Measurements from ENCODE around the gene RBKS.

RBKS gene

GRCh38 chr2:27856386-27856785, 33.8 kb downstream of the RBKS start:
- Histone ChIP-seq H3K4me3 (IDR thresholded peaks at IDR 0.05; ENCODE audit: insufficient read depth, low read depth, low read length) (no peak overlapping the region), H3K9ac (no peak overlapping the region), H4K20me1 (ENCODE audit: insufficient read depth) (no peaks in the 10 kb centered on the region), H3K4me2 (no peak overlapping the region), H3K79me2 (ENCODE audit: insufficient read depth, low read depth) (no peaks in the 10 kb centered on the region), H2AFZ (ENCODE audit: low read depth) (no peak overlapping the region), H3K36me3 (ENCODE audit: insufficient read depth) (no peaks in the 10 kb centered on the region), H3K27ac (no peak overlapping the region), H3K4me1 (ENCODE audit: low read depth, poor library complexity, severe bottlenecking) (no peaks in the 10 kb centered on the region), H3K27me3 (ENCODE audit: insufficient read depth, low read depth) (no peaks in the 10 kb centered on the region)
- no peak for TF ChIP-seq CTCF (conservative IDR thresholded peaks at IDR 0.05; ENCODE audit: low read depth, low read length)

DNA sequence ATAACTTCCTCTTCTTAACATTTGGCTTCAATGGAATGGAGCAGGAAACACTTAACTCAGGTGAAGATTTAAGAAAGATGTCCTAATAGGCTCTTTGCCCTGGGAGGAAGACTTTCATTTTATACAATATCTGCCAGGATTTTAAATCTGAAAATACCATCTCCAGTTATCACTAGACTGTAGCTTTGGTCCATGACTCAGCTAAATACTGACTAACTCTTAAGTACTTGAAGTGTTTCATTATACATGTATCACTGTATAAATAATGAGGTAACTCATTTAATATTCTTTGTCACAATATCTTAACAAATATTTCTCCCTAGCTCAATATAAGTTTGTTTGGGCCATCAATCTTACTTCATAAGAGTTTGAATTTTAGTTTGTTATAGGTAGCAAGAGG, 34.7 kb downstream of the RBKS start:
- Histone ChIP-seq H3K36me3 (ENCODE audit: insufficient read depth) (no peaks in the 10 kb centered on the region), H4K20me1 (ENCODE audit: insufficient read depth) (no peaks in the 10 kb centered on the region), H3K9ac (no peak overlapping the region)

DNA sequence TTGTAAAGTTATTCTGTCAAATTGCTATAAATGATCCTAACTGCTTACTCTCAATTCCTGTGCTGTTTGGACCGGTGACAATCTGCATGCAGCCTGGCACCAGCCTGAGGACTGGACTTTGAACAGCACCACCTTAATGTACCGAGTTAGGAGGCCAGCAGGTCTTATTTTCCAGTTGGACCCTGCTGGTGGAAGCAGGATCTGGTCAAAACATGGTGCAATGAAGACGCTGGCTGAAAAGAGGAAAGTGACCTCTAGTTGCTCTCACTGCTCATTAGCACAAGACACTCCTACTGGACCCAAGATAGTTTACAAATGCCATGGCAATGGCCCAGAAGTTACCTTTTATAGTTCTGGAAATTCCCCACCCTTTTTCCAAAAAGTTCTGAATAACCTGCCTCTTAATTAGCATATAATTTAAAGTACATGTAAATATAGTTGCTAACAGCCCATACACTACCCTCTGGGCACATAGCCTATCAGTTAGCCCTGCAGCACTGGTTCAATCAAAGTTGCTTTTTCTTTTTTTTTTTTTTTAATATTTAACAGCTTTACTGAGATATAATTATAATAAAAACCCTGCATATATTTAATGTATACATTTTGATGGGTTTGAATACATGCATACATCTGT, 35.8 kb downstream of the RBKS start:
- TF ChIP-seq CTCF (conservative IDR thresholded peaks at IDR 0.05; ENCODE audit: low read depth, low read length) = no peak
- Histone ChIP-seq H4K20me1 (ENCODE audit: insufficient read depth) (no peaks in the 10 kb centered on the region), H3K27me3 (ENCODE audit: insufficient read depth, low read depth) (no peaks in the 10 kb centered on the region), H3K4me1 (ENCODE audit: low read depth, poor library complexity, severe bottlenecking) (peaks cover 9% of the 10 kb centered on the region), H3K36me3 (ENCODE audit: insufficient read depth) (no peaks in the 10 kb centered on the region), H3K27ac (no peak overlapping the region), H2AFZ (ENCODE audit: low read depth) (no peak overlapping the region), H3K9ac (no peak overlapping the region), H3K4me2 (no peak overlapping the region), H3K4me3 (IDR thresholded peaks at IDR 0.05; ENCODE audit: insufficient read depth, low read depth, low read length) (no peak overlapping the region), H3K79me2 (ENCODE audit: insufficient read depth, low read depth) (no peaks in the 10 kb centered on the region)

More for the DNA sequence above, 34.7 kb downstream of the RBKS start:
- Histone ChIP-seq H3K27me3 (ENCODE audit: insufficient read depth, low read depth) (no peaks in the 10 kb centered on the region), H3K4me1 (ENCODE audit: low read depth, poor library complexity, severe bottlenecking) (no peaks in the 10 kb centered on the region), H3K4me3 (IDR thresholded peaks at IDR 0.05; ENCODE audit: insufficient read depth, low read depth, low read length) (no peak overlapping the region), H3K4me2 (no peak overlapping the region), H3K27ac (no peak overlapping the region), H2AFZ (ENCODE audit: low read depth) (no peak overlapping the region), H3K79me2 (ENCODE audit: insufficient read depth, low read depth) (no peaks in the 10 kb centered on the region)
- no peak for TF ChIP-seq CTCF (conservative IDR thresholded peaks at IDR 0.05; ENCODE audit: low read depth, low read length)

- no peaks in the 10 kb centered on the region for H3K36me3 ChIP-seq (ENCODE audit: insufficient read depth)
- no peak overlapping the region for H3K27ac ChIP-seq
- H3K4me1 ChIP-seq (ENCODE audit: low read depth, poor library complexity, severe bottlenecking) = peaks cover 16% of the 10 kb centered on the region
- no peaks in the 10 kb centered on the region for H3K79me2 ChIP-seq (ENCODE audit: insufficient read depth, low read depth)
- H3K27me3 ChIP-seq (ENCODE audit: insufficient read depth, low read depth) = no peaks in the 10 kb centered on the region
- no peaks in the 10 kb centered on the region for H4K20me1 ChIP-seq (ENCODE audit: insufficient read depth)
- H2AFZ ChIP-seq (ENCODE audit: low read depth) = no peak overlapping the region
- no peak overlapping the region for H3K4me2 ChIP-seq
- TF ChIP-seq CTCF (conservative IDR thresholded peaks at IDR 0.05; ENCODE audit: low read depth, low read length) = no peak
- no peak overlapping the region for H3K4me3 ChIP-seq (IDR thresholded peaks at IDR 0.05; ENCODE audit: insufficient read depth, low read depth, low read length)
- H3K9ac ChIP-seq = no peak overlapping the region
Measured at GRCh38 chr2:27852691-27853090, 37.5 kb downstream of the RBKS start.
